K562 (cell line): ENCODE measurements around the gene GRB10. TPM values are rescaled to one million over a fixed set of nuclear protein-coding genes. Genes with fewer than 3 reads are reported as not detected.

Source experiments
- ATF1 ChIP-seq, 2 experiments: fragments of 450-650 bp in 1 of 2; IDR thresholded peaks; 2 replicates each; pipeline ENCODE4 v1.6.1; 2016; ENCODE audit warnings: missing compliant biosample characterization in 1 of 2, missing genetic modification characterization in 1 of 2
- BCL6 ChIP-seq: fragments of 250-450 bp; sonication (Bioruptor Pico); IDR thresholded peaks from 2 replicates; pipeline ENCODE4 v1.4.0; 2020
- BHLHE40 ChIP-seq: IDR thresholded peaks from 2 replicates; pipeline ENCODE4 v1.6.1; 2011; ENCODE audit warnings: low read length, improper control_type of control experiment
- CBFB ChIP-seq: sonication (generic); formaldehyde crosslinking; IDR thresholded peaks from 2 replicates; pipeline ENCODE4 v1.4.0; 2020; ENCODE audit warnings: mild to moderate bottlenecking, missing genetic modification reagents
- CXXC5 ChIP-seq: fragments of 250-450 bp; sonication (Bioruptor Pico); IDR thresholded peaks from 2 replicates; pipeline ENCODE4 v1.8.0; 2022; ENCODE audit warnings: inconsistent platforms, mild to moderate bottlenecking, moderate library complexity
- ELK1 ChIP-seq: sonication (generic); formaldehyde crosslinking; IDR thresholded peaks from 2 replicates; pipeline ENCODE4 v1.8.1; 2022; ENCODE audit warnings: missing genetic modification reagents
- GATAD2A ChIP-seq: fragments of 450-650 bp; IDR thresholded peaks from 2 replicates; pipeline ENCODE4 v1.6.1; 2017
- GMEB1 ChIP-seq: fragments of 250-450 bp; sonication (Bioruptor Pico); IDR thresholded peaks from 2 replicates; pipeline ENCODE4 v1.4.0; 2020; ENCODE audit warnings: mild to moderate bottlenecking
- KLF1 ChIP-seq: fragments of 450-650 bp; IDR thresholded peaks from 2 replicates; pipeline ENCODE4 v1.6.1; 2016; ENCODE audit warnings: missing genetic modification characterization, missing compliant biosample characterization
- L3MBTL2 ChIP-seq: fragments of 450-650 bp; IDR thresholded peaks from 2 replicates; pipeline ENCODE4 v1.6.1; 2016; ENCODE audit warnings: mild to moderate bottlenecking, moderate library complexity
- MECOM ChIP-seq: fragments of 250-450 bp; sonication (Bioruptor Pico); IDR thresholded peaks from 2 replicates; pipeline ENCODE4 v1.8.0; 2022; ENCODE audit warnings: inconsistent platforms
- MED1 ChIP-seq: sonication (generic); formaldehyde crosslinking; IDR thresholded peaks from 2 replicates; pipeline ENCODE4 v1.8.1; 2023; ENCODE audit warnings: missing genetic modification reagents, borderline replicate concordance
- POLR3G ChIP-seq: IDR thresholded peaks from 2 replicates; pipeline ENCODE4 v1.6.1; 2011; ENCODE audit not compliant: insufficient read length, insufficient replicate concordance; ENCODE audit errors: extremely low read depth
- PRMT5 ChIP-seq: sonication (generic); formaldehyde crosslinking; IDR thresholded peaks from 2 replicates; pipeline ENCODE4 v1.5.0; 2020; ENCODE audit warnings: missing genetic modification reagents
- RBM39 ChIP-seq: fragments of 200-400 bp; formaldehyde crosslinking; optimal IDR thresholded peaks from 2 replicates; pipeline ENCODE3; 2018; ENCODE audit warnings: low read depth, low read length
- SMARCE1 ChIP-seq: fragments of 450-650 bp; IDR thresholded peaks from 2 replicates; pipeline ENCODE4 v1.7.1; 2016; ENCODE audit warnings: mild to moderate bottlenecking
- SUPT5H ChIP-seq: fragments of 450-650 bp; IDR thresholded peaks from 2 replicates; pipeline ENCODE4 v1.6.1; 2016
- TEAD2 ChIP-seq: fragments of 450-650 bp; IDR thresholded peaks from 2 replicates; pipeline ENCODE4 v1.6.1; 2016; ENCODE audit warnings: missing genetic modification characterization, control low read depth, missing compliant biosample characterization
- TFAP4 ChIP-seq: sonication (generic); formaldehyde crosslinking; IDR thresholded peaks from 2 replicates; pipeline ENCODE4 v1.8.0; 2022; ENCODE audit warnings: missing genetic modification reagents, mild to moderate bottlenecking, moderate library complexity, borderline replicate concordance
- ZNF146 ChIP-seq: IDR thresholded peaks from one replicate; pipeline ENCODE4 v1.6.1; 2018; ENCODE audit warnings: missing compliant biosample characterization; ENCODE audit not compliant: unreplicated experiment
- ZNF253 ChIP-seq: fragments of 250-450 bp; sonication (Bioruptor Pico); conservative IDR thresholded peaks from 2 replicates; pipeline ENCODE4 v1.6.1; 2021; ENCODE audit warnings: mild to moderate bottlenecking
- ZNF609 ChIP-seq: sonication (generic); formaldehyde crosslinking; IDR thresholded peaks from 2 replicates; pipeline ENCODE4 v1.8.1; 2023; ENCODE audit warnings: missing genetic modification reagents, mild to moderate bottlenecking, borderline replicate concordance
- ZNF717 ChIP-seq: fragments of 250-450 bp; sonication (Bioruptor Pico); IDR thresholded peaks from 2 replicates; pipeline ENCODE4 v1.5.0; 2021
- ZZZ3 ChIP-seq: fragments of 450-650 bp; IDR thresholded peaks from 2 replicates; pipeline ENCODE4 v1.6.1; 2016; ENCODE audit warnings: antibody characterized with exemption, mild to moderate bottlenecking, moderate library complexity
- polyA plus RNA-seq, 8 experiments: library from polyadenylated mRNA; depleted of rRNA in 4 of 8; stranded (reverse) in 5 of 8; unstranded in 3 of 8; fragments of >200 nt; fragmentation: Nextera tagmentation in 2 of 8; fragmentation: Illumina TruSeq in 1 of 8; extraction: Ambion mirVana in 2 of 8; extraction: Trizol in 1 of 8; gene quantifications; 2 replicates each; pipeline versions ENCODE4 v1.2.1 to v1.2.3, GENCODE V29; 2011 to 2014; ENCODE audit warnings: inconsistent platforms in 1 of 8, missing spikeins in 1 of 8
- total RNA-seq, 7 experiments: library from RNA; depleted of rRNA in 6 of 7; stranded (reverse); fragments of >200 nt in 6 of 7; fragmentation: Illumina TruSeq in 2 of 7; extraction: Trizol in 2 of 7; gene quantifications; 2 replicates each; pipeline versions ENCODE4 v1.2.1 to v1.2.3, GENCODE V29; 2011 to 2021; ENCODE audit warnings: low replicate concordance in 1 of 7

Gene GRB10
- total and polyA plus RNA-seq, 9 of the 15 experiments (the other 6 are each of a cell fraction or from before 2014, with no cell fraction given): 8.9 to 88.5 (median 40.7) TPM

GRCh38 chr7:50821457-50822008 lies 38.8 kb upstream of the GRB10 start (continued):
- TF ChIP-seq L3MBTL2: peak; percentile 44; the same call in 1 of the 2 replicates
- TF ChIP-seq ZZZ3: no peak
- TF ChIP-seq MED1: no peak
- peak; percentile 51 for TF ChIP-seq BHLHE40
- no peak for TF ChIP-seq ZNF146
- no peak for TF ChIP-seq MECOM (CRISPR knock-in tag)
- no peak for TF ChIP-seq PRMT5 (CRISPR knock-in tag)
- no peak for TF ChIP-seq BCL6 (CRISPR knock-in tag)
- no peak for TF ChIP-seq SUPT5H
- no peak for TF ChIP-seq GMEB1 (CRISPR knock-in tag)
- no peak for TF ChIP-seq SMARCE1
- no peak for TF ChIP-seq GATAD2A
- no peak for TF ChIP-seq TEAD2 (tag)
- TF ChIP-seq ZNF253 (CRISPR knock-in tag): no peak
- TF ChIP-seq CXXC5 (CRISPR knock-in tag): no peak
- no peak for TF ChIP-seq ATF1 (CRISPR knock-in tag; IDR thresholded peaks at IDR 0.05)
- peak; percentile 67 for TF ChIP-seq ATF1 (tag; IDR thresholded peaks at IDR 0.05)
- no peak for TF ChIP-seq TFAP4
- no peak for TF ChIP-seq KLF1
- no peak for TF ChIP-seq ELK1 (CRISPR knock-in tag)
- no peak for TF ChIP-seq ZNF717
- TF ChIP-seq CBFB (CRISPR knock-in tag): no peak
- no peak for TF ChIP-seq POLR3G
- no peak for TF ChIP-seq ZNF609 (CRISPR knock-in tag)
- no peak for TF ChIP-seq RBM39
